GM18526 (cell line): ENCODE data around the gene KDM4C.

Experiments used
- POLR2A ChIP-seq: IDR thresholded peaks from 3 replicates; pipeline ENCODE4 v1.6.1; 2011; ENCODE audit not compliant: insufficient read length; ENCODE audit errors: extremely low read depth

KDM4C gene

DNA sequence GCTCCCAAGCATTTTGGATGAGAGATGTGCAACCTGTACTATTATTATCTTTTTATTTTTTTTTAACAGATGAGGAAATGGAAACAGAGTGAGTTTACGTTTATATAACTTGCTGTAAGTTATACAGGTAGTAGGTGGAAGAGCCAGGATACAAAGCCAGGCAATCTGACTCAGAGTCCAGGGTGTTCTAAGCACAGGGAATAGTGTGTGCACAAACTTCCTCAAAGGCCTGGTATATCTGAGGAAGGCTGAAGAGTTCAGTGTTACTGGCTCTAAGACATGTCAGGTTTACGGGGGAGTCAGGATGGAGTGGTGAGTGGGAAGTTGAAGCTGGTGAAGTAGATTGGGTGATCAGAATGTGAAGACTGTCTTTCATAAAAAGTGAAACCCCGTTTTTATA is 353.6 kb downstream of the KDM4C start:
- TF ChIP-seq POLR2A, result no peak

- TF ChIP-seq POLR2A, result no peak
Measured at GRCh38 chr9:7115606-7116005, 357.8 kb downstream of the KDM4C start.

DNA sequence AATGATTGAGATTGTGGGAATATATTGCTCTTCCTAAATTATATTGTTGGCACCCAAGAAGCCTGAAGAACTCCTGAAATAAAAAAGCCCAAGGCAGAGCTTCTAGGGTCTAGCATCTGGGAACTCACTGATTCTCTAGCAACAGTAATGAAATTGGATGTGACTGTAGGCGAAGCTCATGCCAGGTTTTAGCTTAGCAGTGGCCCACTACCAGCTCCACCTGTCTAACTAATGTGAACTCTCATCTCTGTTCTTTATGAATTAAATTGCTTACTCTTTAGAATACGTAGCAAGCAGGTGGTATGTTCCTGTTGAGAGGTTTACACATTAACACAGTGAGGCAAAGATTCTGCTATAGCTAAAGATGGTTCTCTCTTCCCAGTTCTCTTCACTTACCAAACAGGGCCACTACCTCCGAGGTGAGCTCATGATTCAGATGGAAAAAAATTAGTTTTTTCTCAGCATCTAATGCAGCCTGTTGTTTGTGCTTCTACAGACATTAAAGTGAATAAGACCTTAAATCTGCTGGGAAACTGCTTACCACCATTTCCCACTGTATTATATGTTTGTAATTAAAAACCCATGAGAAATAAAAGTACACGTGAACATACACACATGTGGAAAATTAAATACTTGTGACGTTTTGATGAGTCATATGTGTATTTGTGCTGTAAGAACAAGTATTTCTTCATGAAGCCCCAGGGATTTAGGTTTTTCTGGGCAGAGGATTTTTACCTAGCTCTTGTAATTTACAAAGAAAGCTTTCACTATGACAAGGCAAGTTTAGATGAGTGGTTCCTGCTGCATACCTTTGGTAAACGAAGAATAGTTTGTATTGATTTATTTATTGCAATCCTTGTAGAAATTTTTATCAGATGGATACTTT is 360.1 kb downstream of the KDM4C start:
- TF ChIP-seq POLR2A, result no peak

GRCh38 chr9:7118633-7119032 is 360.9 kb downstream of the KDM4C start:
- TF ChIP-seq POLR2A, result no peak

GRCh38 chr9:7119612-7120011 is 361.8 kb downstream of the KDM4C start:
- TF ChIP-seq POLR2A, result no peak

DNA sequence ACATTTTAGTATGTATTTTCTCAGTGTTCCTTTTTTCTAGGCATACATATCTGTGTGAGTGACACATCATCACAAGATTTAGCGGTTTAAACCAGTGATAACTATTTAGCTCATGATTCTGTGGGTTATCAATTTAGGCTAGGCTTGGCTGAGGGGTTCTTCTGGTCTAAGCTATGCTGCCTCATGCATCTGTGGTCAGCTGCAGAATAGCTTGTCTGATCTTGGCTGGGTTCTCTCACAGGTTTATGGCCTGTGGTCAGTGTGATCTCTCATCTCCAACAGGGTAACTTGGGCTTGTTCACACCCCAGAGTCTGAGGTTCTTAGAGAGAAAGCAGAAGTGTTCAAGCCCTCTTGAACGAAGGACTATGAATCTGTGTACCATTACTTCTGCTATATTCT is 363.3 kb downstream of the KDM4C start:
- no peak for TF ChIP-seq POLR2A

DNA sequence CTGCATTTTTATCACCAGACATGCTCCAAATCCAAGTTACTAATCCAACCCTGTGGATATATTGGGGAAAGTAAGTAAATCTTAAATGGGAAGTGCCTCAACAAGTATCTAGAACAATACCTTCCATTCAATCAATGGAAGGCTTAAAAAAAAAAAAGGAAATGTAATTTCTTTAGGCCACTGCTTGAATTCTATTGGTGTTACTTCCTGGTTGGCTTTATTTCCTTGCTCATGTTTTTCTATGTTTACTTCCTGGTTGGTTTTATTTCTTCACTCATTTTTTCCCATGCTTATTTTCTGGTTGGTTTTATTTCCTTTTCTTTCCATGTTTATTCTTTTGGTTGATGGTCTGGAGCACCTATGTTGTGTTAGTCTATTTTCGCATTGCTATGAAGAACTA is 363.9 kb downstream of the KDM4C start:
- TF ChIP-seq POLR2A, result no peak

DNA sequence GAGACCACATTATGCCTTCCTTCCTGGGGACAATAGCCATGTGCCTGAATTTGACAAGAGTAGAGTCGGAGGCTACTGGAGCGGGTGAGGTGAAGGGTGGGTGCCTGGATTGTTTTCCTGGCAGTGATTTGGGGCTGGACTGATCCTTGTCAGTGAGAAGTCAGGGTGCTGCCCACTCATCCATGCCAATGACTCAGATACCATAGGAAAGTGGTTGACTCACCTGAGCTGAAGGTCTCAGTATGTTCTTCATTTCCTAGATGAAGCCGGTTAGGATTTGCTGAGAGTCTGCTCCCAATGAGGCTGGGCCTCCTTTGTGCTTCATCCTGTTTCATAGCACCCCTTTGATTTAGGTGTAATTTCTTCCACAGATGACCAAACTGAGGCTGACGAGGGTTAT is 366.0 kb downstream of the KDM4C start:
- TF ChIP-seq POLR2A, result no peak

DNA sequence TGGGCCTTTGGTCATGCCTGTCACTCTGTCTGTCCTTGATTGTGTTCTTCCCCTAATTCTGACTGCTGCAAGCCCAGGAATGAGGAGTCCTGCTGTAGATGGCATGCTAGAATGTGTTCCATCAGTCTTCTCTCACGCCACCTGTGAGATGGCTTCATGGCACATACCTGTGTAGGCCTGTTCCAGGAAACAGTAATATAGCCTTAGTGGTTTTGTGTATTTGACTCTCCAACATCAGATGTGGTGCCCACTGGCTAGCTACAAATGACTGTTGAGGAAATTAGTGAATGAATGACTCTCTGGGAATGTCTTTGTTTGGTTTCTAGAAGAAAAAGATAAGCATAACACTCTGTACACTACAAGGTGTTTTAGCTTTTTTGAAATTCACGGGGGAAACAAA is 367.5 kb downstream of the KDM4C start:
- TF ChIP-seq POLR2A, result no peak

- no peak for TF ChIP-seq POLR2A
Measured at GRCh38 chr9:7129391-7129790, 371.6 kb downstream of the KDM4C start.

GRCh38 chr9:7130266-7130820 is 372.6 kb downstream of the KDM4C start:
- no peak for TF ChIP-seq POLR2A

DNA sequence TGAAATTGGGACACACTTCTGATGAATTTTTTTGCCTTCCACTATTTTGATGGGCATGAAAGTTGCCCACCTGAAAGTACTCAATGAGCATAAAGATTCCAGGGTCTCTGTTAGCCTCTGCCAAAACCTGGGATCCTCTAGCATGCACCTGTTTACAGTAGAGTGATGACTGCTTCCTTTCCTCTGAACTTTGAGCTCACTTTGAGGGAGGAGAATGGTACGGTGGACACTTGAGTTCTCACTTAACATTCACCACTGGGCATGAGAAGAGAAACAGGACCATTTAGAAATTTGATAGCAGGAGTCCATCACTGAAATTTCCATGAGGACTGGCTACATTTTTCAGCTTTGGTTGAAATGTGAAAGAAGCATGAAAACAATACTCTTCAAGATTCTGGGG is 374.8 kb downstream of the KDM4C start:
- TF ChIP-seq POLR2A, result no peak

- TF ChIP-seq POLR2A, result no peak
Measured at GRCh38 chr9:7135735-7136134, 378.0 kb downstream of the KDM4C start.

DNA sequence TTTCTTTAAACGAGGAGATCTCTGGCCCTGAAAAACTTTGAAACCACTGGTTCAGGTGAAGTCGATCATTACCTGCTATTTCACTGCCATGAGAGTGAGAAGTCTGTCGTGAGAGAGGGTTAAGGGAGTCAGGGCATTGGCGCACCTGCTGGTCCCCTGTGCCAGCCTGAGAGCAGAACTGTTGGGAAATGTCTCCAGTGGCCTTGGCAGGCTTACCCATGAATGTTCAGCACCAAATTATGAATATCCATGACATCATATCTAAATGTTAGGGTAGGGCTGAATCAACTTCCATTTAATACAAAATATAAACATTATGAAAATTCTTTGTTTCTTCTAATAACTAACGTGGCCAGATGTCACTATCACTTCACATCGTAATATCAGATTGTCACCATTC is 379.3 kb downstream of the KDM4C start:
- no peak for TF ChIP-seq POLR2A

DNA sequence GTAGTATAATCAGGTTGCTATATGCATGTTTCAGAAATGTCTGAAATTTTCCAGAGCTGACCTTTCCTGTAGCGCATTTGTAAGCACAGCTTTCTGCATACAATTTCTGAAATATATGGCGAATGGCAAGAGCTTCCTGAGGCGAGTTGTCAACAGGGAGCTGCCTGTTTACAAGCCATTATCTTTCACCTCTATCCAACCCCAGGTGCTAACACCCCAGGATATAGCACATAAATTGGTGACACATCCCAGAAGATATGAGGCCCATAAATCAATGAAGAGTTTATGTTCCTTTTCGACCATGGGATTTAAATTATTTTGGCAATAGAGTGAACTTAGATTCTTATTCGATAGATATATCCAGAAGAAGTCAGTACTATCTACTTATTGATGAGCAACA is 379.8 kb downstream of the KDM4C start:
- TF ChIP-seq POLR2A, result no peak

DNA sequence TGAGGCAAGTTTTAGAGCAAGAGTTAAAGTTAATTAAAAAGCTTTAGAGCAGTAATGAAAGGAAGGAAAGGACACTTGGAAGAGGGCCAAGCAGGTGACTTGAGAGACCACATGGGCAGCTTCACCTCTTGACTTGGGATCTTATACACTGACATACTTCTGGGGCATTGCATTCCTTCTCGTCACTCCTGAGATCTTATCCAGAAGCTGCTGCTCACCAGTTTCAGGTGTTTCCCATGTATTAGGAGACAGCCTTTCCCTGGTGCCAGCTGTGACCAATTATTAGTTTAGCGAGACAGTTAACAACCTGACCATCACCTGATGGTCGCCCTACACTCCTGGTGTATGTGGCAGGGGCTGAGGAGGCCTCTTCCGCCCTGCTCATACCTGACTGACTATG is 382.1 kb downstream of the KDM4C start:
- no peak for TF ChIP-seq POLR2A

DNA sequence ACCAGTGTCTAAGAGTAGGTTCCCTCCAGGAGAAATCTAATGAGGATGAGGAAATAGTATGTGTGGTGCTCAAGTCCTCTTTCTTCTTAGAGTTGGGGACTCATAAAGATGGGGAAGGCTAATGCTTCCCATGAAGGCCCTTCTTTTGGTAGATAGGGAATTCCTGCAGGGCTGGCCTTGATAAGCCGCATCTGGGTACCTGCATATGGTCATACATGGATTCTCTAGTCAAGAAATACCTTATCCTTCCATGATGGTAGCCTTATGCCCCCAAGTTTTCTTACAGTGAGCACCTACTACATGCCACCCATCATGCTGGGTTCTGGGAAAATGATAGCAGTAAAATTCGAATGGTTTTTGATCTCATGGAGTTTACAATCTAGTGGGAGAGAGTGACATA is 382.6 kb downstream of the KDM4C start:
- no peak for TF ChIP-seq POLR2A

DNA sequence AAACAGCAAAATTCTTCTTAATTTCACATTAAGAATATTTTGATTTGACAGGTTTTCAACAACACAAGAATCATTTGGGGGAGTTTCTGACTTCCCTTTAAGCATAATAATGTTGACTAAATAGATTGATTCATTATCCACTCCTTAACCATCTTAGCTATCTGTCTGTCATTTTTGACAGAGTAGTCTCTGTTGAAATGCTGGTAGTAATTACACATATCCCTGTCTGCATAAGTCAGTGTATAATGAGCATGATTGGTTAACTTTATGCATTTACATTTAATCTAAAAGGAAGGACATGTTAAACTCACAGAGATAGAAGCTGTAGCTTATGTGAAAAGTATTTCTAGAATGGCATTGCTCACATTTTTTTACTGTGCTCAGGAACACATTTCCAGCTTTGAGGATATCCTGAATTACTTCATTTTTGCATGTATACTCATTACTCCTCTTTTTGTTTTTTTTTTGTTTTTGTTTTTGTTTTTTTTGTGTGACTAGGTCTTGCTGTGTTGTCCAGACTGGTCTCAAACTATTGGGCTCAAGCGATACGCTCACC is 385.9 kb downstream of the KDM4C start:
- TF ChIP-seq POLR2A, result no peak
